ENCODE measurements around the gene TIPARP. TPM values are rescaled to one million over a fixed set of nuclear protein-coding genes. Genes with fewer than 3 reads are reported as not detected.
A peak's percentile ranks its signal among the peaks of the same experiment; 100 is the strongest.

Gene TIPARP
- total RNA-seq, 6 experiments from 2014 or later: 60.6 to 78.0 (median 67.4) TPM

GRCh38 chr3:156750874-156751245, 76.5 kb downstream of the TIPARP start:
- H3K36me3 Mint-ChIP-seq (ENCODE audit: low read depth): peaks cover 35% of the 10 kb centered on the region
- H3K9me3 Mint-ChIP-seq: peaks cover 15% of the 10 kb centered on the region
- H3K27me3 Mint-ChIP-seq (ENCODE audit: insufficient read depth): peaks cover 2% of the 10 kb centered on the region
- DNase-seq: peak; percentile 60
- peak overlapping the region; percentile 84 for H3K4me3 Mint-ChIP-seq
- H3K4me1 Mint-ChIP-seq (ENCODE audit: low read depth): peaks cover 61% of the 10 kb centered on the region
- no peak for TF ChIP-seq CTCF (IDR thresholded peaks at IDR 0.05)
- peak overlapping the region; percentile 98 for H3K27ac Mint-ChIP-seq

GRCh38 chr3:156751461-156752025, 77.2 kb downstream of the TIPARP start:
- H3K27ac Mint-ChIP-seq: peak overlapping the region; percentile 98
- peaks cover 2% of the 10 kb centered on the region for H3K27me3 Mint-ChIP-seq (ENCODE audit: insufficient read depth)
- peak; percentile 21; the same call in 1 of the 2 replicates for TF ChIP-seq CTCF (IDR thresholded peaks at IDR 0.05)
- H3K4me1 Mint-ChIP-seq (ENCODE audit: low read depth): peaks cover 61% of the 10 kb centered on the region
- H3K4me3 Mint-ChIP-seq: peak overlapping the region; percentile 84
- peaks cover 14% of the 10 kb centered on the region for H3K9me3 Mint-ChIP-seq
- peaks cover 33% of the 10 kb centered on the region for H3K36me3 Mint-ChIP-seq (ENCODE audit: low read depth)
- DNase-seq: peak; percentile 95

Other genes with a start within 250 kb of the TIPARP start
- 100 to 1,000 TPM; 622 to 815 (median 721) TPM for gene SSR3, start 119.5 kb upstream of the TIPARP start, total RNA-seq (2021; fragmentation: NEBNext Ultra II Directional; extraction: Animal tissue kit (Norgen Biotek cat#: 25700))
- 1 to 10 TPM in 1 of 6 experiments, under 1 TPM in 5; 0.40 to 1.0 (median 0.77) TPM for gene LEKR1, start 151.8 kb downstream of the TIPARP start, total RNA-seq (2021; fragmentation: NEBNext Ultra II Directional; extraction: Animal tissue kit (Norgen Biotek cat#: 25700))

Measured in HFFc6 (cell line).